Body of pancreas (tissue), 4 donors: Measurements from ENCODE around the gene CEP83.

Experiments used
- POLR2A ChIP-seq, 3 donors: fragments of 450-650 bp; IDR thresholded peaks; one replicate each; pipeline ENCODE4 v1.6.1; 2016; ENCODE audit warnings: antibody characterized with exemption in 3 of 3, mild to moderate bottlenecking in 2 of 3
- TF ChIP-seq, protein P1 (sequence below), 7 experiments: fragments of 450-650 bp in 4 of 7; fragments of 200-600 bp in 3 of 7; sonication (generic) in 3 of 7; IDR thresholded peaks; one replicate each; pipeline ENCODE4 v1.5.1; 2016 to 2019; ENCODE audit warnings: antibody characterized with exemption in 7 of 7

DNA sequence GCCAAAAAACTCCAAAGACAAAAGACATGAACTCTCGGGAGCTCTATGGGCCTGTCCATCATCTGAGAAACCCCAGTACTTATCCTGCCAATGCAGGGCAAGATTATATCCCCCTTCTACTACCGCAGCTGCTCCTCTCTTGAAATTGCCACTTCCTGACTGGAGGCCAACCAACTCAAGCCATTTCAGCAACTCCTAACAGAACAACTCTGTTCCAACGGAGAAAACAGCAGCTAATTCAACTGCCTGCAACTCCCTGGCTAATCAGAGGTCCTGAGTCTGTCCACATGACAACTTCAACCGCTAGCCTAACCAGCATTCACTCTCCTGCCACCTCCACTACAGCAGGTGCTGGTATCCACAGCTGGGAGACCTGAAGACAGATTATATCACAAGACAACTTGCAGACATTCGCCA, 24.1 kb downstream of the CEP83 start:
- TF ChIP-seq, protein P1, sequence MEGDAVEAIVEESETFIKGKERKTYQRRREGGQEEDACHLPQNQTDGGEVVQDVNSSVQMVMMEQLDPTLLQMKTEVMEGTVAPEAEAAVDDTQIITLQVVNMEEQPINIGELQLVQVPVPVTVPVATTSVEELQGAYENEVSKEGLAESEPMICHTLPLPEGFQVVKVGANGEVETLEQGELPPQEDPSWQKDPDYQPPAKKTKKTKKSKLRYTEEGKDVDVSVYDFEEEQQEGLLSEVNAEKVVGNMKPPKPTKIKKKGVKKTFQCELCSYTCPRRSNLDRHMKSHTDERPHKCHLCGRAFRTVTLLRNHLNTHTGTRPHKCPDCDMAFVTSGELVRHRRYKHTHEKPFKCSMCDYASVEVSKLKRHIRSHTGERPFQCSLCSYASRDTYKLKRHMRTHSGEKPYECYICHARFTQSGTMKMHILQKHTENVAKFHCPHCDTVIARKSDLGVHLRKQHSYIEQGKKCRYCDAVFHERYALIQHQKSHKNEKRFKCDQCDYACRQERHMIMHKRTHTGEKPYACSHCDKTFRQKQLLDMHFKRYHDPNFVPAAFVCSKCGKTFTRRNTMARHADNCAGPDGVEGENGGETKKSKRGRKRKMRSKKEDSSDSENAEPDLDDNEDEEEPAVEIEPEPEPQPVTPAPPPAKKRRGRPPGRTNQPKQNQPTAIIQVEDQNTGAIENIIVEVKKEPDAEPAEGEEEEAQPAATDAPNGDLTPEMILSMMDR (IDR thresholded peaks at IDR 0.05): no peak
- TF ChIP-seq POLR2A (IDR thresholded peaks at IDR 0.05): no peak
